GM18517 (cell line): Measurements from ENCODE around the gene DSG3.
A peak's percentile ranks its signal among the peaks of the same experiment; 100 is the strongest.
"Not testable (repeated sequence)": the region's sequence is repeated elsewhere in the genome, so short reads cannot be mapped to it uniquely, and the experiment has no call there.

Experiments
- ATAC-seq: cut with Tn5 transposase; IDR thresholded peaks from one replicate; pipeline ENCODE4 v1.9.1; 2021; ENCODE audit warnings: mild to moderate bottlenecking, moderate library complexity; ENCODE audit not compliant: unreplicated experiment

DSG3 gene

DNA sequence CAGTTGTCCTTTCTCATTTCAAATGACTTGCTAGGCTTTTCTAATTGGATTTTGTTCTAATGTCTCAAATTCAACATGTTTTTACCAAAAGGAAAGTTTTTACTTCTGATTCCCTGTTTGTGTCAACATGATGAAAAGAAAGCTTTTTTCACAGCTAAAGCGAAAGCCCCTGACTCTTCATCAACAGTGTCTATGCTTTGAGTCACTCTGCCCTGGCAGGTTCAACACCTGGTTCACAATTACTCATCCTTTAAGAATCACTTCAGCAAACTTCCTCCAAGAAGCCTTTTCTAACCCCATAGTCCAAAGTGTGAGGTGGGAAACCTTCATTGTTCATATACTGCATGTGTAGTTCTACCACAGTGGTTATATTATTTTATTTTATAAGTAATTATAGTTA, 42.8 kb downstream of the DSG3 start:
- ATAC-seq, result peak; percentile 90

- no peak for ATAC-seq
These were observed 43.3 kb downstream of the DSG3 start for GRCh38 chr18:31490833-31491232.

DNA sequence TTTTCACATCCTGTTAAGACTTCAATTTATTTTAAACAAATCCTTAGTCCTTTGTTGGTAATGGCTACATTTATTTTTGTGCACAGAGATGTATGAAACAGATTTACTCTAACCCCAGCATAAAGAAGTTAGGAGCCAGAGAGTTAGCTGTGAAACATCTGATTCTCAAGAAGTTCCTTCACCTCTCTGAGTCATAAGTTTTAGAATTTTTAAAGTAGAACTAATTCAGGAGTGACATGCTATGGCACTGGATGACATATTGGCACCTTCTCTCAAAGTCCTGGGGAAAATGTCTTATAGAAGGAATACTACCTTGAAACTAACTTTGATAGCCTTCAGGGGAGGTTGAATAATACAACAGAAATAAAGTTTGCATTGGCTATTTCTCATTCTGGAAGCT, 44.0 kb downstream of the DSG3 start:
- ATAC-seq, result no peak

GRCh38 chr18:31492671-31493070, 45.1 kb downstream of the DSG3 start:
- ATAC-seq, result no peak

GRCh38 chr18:31493171-31493570, 45.6 kb downstream of the DSG3 start:
- ATAC-seq, result no peak

DNA sequence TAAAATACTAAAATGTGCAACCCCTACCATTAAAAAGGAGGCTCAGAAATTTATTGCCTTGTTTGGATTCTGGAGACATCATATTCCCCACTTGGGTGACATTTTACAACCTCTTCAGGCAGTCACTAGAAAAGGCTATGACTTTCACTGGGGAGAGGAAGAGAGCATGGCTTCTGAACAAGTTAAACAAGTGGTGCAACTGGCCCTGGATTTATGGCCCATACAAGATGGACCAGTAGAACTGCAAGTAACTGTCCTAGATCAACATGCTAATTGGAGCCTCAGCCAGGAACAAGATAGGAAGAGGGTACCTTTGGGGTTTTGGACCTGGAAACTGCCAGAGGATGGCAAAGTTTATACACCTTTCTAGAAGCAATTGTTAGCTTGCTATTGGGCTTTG, 46.4 kb downstream of the DSG3 start:
- ATAC-seq, result no peak

DNA sequence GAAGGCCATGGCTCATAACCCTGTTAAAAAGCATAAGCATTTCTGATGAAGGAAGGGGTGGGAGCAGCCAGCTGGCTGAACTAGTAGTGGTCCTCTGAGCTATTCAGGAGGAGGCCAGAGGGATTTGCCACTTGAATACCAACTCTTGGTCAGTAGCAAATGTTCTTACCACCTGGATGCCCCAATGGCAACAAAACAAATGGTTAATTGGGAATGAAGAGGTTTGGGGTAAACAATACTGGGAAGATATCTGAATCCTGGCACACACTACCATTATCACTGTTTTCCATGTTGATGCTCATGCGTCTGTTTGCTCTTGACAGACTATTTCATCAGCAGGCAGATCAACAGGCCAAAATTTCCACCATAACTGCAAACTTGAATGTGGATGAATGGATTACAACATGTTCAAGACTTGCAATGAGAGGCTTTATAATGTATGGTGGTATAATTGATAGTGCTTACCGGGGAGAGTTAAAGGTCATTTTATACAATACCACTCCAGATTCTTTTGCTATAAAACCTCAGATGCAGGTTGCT, 47.2 kb downstream of the DSG3 start:
- not testable (repeated sequence) for ATAC-seq

- no peak for ATAC-seq
These were observed 49.9 kb downstream of the DSG3 start for GRCh38 chr18:31497404-31497835.

- peak; percentile 32 for ATAC-seq
These were observed 50.5 kb downstream of the DSG3 start, which contains the start of gene DSG2 for GRCh38 chr18:31497836-31498573. TSS of gene DSG2 (plus strand) at chr18:31498177. CDS start at chr18:31498252, 75 bp downstream.

- ATAC-seq, result peak; percentile 9
These were observed 51.3 kb downstream of the DSG3 start for GRCh38 chr18:31498574-31499524.

DNA sequence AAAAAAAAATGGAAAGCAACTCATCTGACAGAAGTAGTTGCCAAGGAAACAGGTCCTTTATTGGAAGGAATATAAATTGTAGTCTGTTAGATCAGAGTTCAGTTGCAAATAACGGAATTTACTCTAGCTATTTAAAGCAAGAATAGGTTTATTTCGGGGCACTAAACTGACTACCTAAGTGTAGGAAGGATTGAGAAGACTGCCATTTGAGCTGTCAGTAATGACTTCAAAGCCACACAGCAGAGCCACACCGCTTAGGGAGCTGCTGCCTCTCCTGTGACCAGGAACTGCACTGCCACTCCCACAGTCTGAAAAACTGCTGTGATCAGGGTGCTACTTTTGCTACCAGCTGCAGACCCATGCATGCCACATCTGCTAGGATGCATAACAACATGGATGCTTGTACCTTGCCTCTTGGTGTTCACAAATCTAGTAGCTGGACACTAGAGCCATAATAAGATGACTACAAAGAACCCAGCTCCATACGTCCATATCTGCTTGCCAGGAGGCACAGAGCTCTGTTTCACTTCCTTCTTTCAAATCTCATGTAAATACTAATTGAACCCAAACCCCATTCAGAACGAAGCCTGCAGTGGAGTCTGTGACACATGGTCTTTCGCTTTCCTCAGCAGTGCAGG, 52.6 kb downstream of the DSG3 start:
- peak; percentile 96 for ATAC-seq

- ATAC-seq, result no peak
These were observed 55.5 kb downstream of the DSG3 start for GRCh38 chr18:31503011-31503410.

DNA sequence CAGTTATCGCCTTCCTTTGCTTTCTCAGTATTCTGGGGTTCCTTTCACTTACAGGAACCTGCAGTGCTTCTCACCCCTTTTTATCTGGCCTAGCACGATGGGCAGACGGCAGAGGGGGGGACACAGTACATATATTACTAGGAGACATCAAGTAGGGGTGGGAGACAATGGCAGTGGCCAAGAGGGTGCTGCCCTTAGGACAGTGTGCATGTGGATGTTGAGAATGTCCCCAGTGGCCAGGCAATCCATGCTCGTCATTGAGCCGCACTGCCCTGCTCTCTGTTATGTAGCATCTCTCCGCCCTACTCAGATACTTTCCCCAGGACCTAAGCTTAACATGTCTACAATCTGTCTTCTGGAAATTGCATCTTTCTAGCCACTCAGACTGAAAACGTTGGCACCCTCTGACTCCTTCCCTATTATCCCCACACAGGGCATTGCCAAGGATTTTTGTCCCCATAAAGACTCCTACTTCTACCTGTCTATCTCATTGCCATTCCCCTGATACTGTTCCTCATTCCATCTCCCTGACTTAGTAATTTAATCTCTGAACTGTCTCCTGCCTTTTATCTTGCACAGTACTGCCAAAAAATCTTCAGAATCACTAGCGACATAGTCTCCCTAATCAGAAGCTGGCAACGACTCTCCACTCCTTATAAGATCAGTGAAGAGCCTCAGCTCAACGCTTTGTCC, 57.1 kb downstream of the DSG3 start:
- no peak for ATAC-seq

DNA sequence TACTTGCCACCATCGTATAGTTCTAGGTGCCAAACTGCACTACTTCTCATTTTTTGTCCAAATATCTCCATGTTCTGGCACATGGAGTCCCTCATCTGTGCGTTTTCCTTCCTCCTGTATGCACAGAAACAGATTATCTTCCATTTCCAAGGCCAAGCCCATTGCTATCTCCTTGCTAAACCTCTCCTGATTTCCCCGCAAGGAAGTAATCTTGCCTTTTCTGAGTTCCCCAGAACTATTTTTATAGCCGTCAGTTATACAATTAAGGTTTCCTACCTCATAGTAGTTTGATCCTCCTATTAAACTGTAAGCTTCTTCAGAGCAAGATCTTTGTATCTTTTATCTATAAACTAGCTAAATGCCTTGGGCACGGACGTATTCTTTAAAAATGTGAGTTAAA, 57.6 kb downstream of the DSG3 start:
- no peak for ATAC-seq

GRCh38 chr18:31506024-31506742, 58.6 kb downstream of the DSG3 start:
- no peak for ATAC-seq

DNA sequence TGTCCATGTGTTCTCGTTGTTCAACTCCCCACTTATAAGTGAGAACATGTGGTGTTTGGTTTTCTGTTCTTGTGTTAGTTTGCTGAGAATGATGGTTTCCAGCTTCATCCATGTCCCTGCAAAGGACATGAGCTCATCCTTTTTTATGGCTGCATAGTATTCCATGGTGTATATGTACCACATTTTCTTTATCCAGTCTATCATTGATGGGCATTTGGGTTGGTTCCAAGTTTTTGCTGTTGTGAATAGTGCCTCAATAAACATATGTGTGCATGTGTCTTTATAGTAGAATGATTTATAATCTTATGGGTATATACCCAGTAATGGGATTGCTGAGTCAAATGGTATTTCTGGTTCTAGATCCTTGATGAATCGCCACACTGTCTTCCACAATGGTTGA, 59.6 kb downstream of the DSG3 start:
- ATAC-seq, result not testable (repeated sequence)

GRCh38 chr18:31508781-31509180, 61.2 kb downstream of the DSG3 start:
- no peak for ATAC-seq

- ATAC-seq, result no peak
These were observed 62.0 kb downstream of the DSG3 start for GRCh38 chr18:31509571-31509970.

DNA sequence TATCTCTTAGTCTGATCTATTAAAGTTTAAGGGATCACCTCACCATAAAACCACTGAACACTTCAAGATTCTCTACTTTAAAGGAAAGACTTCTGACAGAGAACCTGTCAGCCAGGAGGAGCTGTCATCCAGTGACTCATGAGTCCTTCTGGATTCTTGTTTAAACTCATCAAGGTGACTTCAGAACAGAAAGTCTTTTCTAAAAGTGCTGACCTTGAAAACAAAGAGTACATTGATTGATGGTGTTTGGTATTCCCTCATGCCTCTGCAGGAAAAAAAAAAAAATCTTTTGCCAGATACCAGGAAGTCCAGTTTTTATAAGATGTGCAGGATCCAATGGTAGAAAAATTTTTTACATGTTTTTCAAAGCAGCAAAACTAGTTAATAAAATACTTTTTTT, 62.8 kb downstream of the DSG3 start:
- no peak for ATAC-seq

- ATAC-seq, result no peak
These were observed 63.6 kb downstream of the DSG3 start for GRCh38 chr18:31511098-31511497.
